Stimulated activated CD4-positive, alpha-beta T cell treated with anti-CD3 and anti-CD28 coated beads, Interleukin-1b, Interleukin-23, amount 100 ng/mL, for 24 hours (primary cell): ENCODE measurements around the gene AFAP1.
"Not testable (repeated sequence)": the region's sequence is repeated elsewhere in the genome, so short reads cannot be mapped to it uniquely, and the experiment has no call there.

Experiments
- DNase-seq, 4 experiments: peaks; one replicate each; pipeline ENCODE4 v3.0.0-alpha.2; 2020; ENCODE audit warnings: low read depth in 4 of 4, low spot score in 1 of 4

Gene AFAP1

GRCh38 chr4:7949759-7950158, 10.1 kb upstream of the AFAP1 start:
- no peak for DNase-seq

DNA sequence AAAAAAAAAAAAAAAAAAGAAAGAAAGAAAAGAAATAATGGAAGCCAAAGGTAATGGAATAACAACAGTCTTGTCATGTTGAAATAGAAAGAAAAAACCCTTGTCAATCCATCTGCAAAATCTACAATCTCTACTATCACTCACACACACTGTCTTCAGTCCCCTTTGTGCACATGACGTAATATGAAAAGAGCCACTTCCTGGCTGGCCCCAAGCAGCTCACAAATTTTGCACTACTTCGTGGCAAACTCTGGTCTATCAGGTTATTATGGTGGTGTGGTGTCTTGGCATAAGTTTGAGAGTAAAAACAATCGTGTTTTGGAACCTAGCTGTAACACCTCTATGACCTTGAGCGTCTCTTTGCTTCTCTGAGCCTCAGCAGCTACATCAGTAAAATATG, 8.3 kb upstream of the AFAP1 start:
- DNase-seq: no peak

DNA sequence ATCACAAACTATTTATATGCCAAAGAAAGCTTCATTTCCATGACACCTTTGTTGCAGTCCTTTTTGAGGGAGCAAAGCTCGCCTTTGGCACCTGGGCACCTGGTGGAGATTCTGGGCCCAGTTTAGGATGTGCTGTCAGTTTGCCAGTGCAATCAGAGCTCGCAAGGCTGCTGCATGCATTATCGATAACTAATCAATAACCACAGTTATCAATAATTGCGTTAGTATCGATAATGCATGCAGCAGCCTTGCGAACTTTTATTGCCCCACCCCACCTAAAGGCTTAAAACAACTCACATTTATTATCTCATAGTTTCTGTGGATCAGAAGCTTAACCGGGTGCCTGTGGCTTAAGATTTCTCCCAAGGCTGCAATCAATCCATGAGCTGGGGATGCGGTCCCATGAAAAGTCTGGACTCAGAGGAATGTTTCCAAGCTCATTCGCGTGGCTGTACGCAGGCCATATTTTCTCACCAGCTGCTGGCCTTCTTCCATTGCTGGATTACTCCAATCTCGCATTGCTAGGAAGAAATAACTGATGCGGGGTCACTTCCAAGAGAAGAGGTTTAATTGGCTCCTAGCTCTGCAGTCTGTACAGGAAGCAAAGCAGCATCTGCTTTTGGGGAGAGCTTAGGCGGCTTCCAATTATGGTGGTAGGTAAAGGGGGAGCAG, 6.2 kb upstream of the AFAP1 start:
- DNase-seq: no peak

- DNase-seq: no peak
These were observed 5.0 kb upstream of the AFAP1 start for GRCh38 chr4:7944599-7945220.

- not testable (repeated sequence) for DNase-seq
These were observed 4.0 kb upstream of the AFAP1 start for GRCh38 chr4:7943688-7944087.

DNA sequence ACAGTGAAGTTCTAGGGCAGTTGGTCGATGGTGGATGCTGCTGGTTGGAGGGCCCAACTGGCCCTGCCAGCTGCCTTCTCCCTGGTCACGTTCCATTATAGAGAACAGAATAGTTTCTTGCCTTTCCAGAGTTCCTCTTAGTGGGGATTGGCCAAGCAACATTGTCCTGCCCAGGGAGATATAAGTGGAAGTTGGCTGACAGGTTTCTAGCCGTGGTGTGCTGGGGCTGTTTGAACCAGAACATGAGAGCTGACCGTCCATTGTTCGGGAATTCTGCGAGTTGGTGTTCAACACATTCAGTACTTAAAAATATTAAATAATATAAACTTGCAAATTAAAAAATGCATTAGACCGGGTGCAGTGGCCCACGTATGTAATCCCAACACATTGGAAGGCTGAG, 3.5 kb upstream of the AFAP1 start:
- DNase-seq: no peak

- no peak for DNase-seq
These were observed 2.4 kb upstream of the AFAP1 start for GRCh38 chr4:7941965-7942496.

- DNase-seq: no peak
These were observed 1.7 kb upstream of the AFAP1 start for GRCh38 chr4:7941111-7941964.

DNA sequence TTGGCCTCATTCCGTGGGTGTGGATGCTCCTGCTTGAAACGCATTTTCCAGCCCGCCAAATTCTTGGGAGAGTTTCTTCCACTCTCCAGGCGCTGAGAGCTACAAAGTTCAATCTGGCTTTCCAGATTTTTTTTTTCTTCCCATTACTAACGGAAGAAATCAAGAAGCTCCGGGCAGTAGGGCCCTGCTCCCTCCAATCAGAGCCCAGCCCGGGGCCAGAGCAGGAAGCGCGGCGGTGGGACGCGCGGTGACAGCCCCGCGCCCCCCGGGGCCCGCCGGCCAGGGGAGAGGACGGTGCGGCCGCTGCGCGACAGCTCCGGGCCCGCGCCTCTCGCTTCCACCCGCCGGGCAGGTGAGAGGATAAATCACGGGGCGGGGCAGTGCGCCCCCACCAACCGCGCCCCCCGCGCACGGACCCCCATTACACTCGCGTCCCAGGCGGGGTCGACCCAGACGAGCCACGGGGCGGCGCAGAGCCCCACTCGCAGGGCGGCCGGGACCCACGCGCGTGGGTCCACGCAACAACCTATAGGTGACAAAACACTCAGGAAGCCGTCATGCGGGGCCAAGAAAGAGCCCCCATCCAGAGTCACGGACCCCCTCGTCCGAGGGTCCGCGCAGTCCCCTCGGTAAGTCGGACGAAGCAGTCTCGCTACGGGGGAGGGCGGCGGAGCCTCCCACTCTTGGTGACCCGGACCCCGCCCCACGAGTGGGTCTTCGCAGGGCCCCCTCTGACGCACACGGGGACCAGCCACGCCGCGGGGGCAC, 868 bp downstream of the AFAP1 start:
- no peak for DNase-seq

GRCh38 chr4:7938266-7938608, 1.4 kb downstream of the AFAP1 start:
- no peak for DNase-seq

DNA sequence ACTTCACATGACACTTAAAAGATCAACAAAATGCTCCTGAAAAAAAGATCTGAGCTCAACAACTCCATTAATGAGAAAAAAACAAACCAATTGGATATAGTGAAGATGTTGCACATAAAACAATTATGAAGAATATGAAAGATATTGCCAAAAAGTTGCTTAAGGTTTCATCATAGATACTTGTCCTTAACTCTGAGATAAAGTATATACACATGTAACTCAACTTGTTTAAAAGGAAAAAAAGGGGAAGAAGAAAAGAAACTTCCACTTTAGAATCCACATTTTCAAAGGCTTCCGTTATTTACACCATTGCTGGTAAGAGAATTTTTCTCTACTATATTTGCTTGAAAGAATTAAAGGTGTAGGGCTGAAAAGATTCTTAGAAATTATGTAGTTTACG, 2.7 kb downstream of the AFAP1 start:
- no peak for DNase-seq

DNA sequence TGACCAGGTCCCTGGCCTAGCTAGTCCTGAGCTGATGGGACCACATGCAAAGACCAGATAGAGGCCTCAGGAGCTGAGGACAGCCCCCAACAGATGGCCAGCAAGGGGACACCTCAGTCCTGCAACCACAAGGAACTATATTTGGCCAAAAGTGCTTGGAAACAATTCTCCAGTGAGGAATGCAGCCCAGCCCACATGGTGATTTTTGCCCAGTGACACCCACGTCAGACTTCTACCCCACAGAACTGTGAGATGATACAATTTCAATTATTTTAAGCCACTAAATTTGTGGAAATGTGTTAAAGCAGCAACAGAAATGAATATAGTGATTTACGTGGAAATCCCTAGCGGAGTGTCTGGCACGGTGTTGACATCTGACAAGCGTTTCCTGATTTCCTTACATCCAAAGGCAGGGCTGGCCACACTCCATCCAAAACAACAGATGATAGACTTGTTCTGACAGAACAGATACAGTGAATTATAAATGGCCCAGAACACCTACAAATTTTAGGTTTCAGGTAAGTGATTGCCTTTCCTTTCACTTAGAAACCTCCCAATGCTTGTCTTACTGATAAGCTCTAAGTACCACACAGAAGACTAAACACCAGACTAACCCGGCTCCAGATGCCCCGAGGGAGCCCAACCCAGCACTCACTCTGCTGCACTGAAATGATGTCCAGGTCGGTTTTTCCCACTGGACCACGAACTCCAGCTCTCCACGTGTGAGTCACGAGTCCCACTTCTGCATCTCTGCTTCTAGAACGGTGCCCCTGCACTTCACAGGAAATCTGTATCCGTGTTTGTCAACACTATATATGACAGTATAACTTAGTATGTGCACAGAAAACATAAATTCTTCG, 5.8 kb downstream of the AFAP1 start:
- DNase-seq: no peak

DNA sequence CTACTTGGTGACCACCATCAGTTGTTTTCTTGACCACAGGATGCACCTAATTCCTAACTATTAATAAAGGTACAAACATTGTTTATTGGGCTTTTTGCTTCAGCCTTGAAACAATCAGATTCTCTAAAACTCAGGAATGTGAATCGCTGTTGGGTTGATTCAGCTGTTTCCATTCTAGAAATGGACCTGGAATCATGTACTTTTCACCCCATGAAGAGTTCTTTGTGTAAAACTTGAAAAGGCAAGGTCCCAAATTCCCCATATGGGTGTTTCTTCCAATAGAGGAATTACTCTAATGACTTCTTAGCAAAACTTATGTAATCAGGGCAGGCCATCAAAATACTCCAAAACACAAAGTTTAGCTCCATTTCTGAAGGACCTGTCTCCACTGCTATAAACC, 7.4 kb downstream of the AFAP1 start:
- no peak for DNase-seq

DNA sequence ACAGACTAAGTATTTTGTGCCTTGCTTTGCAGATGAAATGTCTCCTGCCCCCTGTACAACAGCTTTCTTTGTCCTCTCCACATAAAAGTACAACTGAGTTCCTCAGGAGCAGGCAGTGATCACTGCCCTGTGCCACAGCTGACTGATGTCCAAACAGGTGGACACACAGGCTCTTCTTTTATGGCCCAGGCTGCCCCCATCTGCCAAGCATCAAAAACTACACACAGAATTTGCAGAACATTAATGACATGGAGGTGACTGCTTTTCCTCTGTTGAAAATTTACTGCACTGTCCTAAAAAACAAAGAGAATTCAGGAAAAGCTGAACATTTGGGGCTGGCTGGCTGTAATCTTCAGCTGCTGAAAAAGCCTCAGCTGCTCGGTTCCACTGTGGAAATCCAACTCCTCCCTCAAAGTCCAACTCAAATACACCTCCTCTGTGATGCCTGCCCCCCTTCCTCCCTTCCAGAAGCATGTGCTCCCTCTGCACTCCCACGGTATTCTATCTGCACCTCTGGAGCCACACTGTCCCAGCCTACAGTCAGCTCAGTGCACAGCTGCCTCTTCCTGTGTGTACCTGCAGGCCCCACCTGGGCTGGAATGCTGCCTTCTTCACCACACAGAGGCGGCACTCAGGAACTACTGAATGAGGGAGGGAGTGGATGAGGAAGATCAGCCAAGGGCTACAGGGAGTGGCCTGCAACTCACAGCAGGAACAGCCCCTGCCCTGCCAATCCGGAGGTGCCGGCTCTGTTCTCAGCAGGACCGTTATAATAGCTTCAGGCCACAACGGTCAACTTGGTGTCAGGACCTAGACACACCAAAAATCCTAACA, 10.3 kb downstream of the AFAP1 start:
- DNase-seq: no peak

- no peak for DNase-seq
These were observed 10.9 kb downstream of the AFAP1 start for GRCh38 chr4:7928711-7929110.

GRCh38 chr4:7926822-7927221, 12.8 kb downstream of the AFAP1 start:
- DNase-seq: no peak

DNA sequence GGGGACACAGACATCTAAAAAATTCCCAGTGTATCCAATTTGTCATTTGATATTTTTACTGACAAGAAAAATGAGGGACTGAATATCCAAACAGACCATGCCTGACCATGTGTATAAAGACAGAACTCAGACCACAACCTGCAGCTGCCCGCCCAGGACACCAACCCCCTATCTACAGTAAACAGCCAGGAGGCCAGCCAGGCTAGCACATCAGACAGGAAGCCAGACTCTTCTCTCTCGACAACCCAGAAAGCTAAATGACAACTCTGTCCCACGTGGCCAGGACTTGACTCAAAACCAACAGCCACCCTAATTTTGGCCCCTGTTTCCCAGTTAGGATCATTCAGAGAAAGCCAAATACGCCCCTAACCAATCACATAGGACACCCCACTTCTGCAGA, 15.1 kb downstream of the AFAP1 start:
- no peak for DNase-seq

GRCh38 chr4:7924163-7924562, 15.5 kb downstream of the AFAP1 start:
- no peak for DNase-seq

- DNase-seq: no peak
These were observed 17.2 kb downstream of the AFAP1 start for GRCh38 chr4:7922466-7922865.

- no peak for DNase-seq
These were observed 20.7 kb downstream of the AFAP1 start for GRCh38 chr4:7918981-7919380.
